Measurements from ENCODE around the gene SLC7A4.

- TF ChIP-seq, protein P1, sequence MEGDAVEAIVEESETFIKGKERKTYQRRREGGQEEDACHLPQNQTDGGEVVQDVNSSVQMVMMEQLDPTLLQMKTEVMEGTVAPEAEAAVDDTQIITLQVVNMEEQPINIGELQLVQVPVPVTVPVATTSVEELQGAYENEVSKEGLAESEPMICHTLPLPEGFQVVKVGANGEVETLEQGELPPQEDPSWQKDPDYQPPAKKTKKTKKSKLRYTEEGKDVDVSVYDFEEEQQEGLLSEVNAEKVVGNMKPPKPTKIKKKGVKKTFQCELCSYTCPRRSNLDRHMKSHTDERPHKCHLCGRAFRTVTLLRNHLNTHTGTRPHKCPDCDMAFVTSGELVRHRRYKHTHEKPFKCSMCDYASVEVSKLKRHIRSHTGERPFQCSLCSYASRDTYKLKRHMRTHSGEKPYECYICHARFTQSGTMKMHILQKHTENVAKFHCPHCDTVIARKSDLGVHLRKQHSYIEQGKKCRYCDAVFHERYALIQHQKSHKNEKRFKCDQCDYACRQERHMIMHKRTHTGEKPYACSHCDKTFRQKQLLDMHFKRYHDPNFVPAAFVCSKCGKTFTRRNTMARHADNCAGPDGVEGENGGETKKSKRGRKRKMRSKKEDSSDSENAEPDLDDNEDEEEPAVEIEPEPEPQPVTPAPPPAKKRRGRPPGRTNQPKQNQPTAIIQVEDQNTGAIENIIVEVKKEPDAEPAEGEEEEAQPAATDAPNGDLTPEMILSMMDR (IDR thresholded peaks at IDR 0.05), result no peak
- TF ChIP-seq POLR2AphosphoS5 (IDR thresholded peaks at IDR 0.05), result no peak
Observed at GRCh38 chr22:21028277-21029251, 3.8 kb downstream of the SLC7A4 start.
